ENCODE measurements around the gene CAST.

GRCh38 chr5:96648593-96648992 lies 13.6 kb upstream of the CAST start:
- TF ChIP-seq, protein P1, sequence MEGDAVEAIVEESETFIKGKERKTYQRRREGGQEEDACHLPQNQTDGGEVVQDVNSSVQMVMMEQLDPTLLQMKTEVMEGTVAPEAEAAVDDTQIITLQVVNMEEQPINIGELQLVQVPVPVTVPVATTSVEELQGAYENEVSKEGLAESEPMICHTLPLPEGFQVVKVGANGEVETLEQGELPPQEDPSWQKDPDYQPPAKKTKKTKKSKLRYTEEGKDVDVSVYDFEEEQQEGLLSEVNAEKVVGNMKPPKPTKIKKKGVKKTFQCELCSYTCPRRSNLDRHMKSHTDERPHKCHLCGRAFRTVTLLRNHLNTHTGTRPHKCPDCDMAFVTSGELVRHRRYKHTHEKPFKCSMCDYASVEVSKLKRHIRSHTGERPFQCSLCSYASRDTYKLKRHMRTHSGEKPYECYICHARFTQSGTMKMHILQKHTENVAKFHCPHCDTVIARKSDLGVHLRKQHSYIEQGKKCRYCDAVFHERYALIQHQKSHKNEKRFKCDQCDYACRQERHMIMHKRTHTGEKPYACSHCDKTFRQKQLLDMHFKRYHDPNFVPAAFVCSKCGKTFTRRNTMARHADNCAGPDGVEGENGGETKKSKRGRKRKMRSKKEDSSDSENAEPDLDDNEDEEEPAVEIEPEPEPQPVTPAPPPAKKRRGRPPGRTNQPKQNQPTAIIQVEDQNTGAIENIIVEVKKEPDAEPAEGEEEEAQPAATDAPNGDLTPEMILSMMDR (IDR thresholded peaks at IDR 0.05) = no peak
- no peak for TF ChIP-seq POLR2A (IDR thresholded peaks at IDR 0.05)
